ENCODE results near the gene AJAP1.

GRCh38 chr1:4803335-4803734 lies 148.9 kb downstream of the AJAP1 start:
- TF ChIP-seq EP300 (IDR thresholded peaks at IDR 0.05): no peak
- TF ChIP-seq CTCF (IDR thresholded peaks at IDR 0.05): no peak
- no peak for TF ChIP-seq POLR2A (IDR thresholded peaks at IDR 0.05)
